ENCODE results near the gene MMP28. TPM values are rescaled to one million over a fixed set of nuclear protein-coding genes. Genes with fewer than 3 reads are reported as not detected.

Gene MMP28
- total RNA-seq, 1 experiment from 2014 or later: 0.25 TPM

DNA sequence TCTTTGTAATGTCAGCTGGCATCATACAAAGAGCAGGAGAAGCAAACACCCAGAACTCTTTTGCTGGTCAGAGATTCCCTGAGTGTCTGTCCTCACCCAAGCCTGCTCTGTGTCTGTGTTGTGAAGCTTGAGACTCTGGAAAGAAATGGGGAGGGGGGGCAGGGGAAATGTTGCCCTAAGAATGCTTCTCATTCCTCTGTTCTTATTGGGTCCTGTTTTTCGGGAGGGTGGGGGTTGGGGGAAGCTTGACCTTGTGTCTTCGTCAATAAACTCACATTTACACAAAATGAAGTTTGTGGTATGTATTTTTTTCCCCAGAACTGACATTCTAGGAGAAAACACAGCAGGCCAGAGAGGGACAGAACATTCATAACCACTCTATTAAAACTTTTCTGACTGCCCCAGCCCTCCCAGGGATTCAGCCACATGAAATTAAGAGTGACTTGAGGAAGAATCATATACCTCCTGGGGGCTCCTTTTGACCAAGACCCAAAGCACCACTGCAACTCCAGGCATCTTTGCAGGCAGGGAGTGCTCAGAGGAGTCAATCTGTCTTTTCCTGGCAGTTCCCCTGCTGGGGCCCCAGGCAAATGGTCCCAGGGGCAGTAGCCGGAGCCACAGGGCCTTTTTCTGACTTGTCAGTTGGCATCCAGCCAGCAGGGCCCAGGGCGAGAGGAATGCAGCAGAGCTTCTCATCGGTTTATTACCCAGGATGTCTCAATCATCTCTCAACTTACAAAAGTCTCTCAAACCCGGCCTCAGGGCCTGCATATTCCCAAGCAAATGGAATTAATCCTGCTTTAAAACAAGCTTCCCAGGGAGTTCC, 69.1 kb downstream of the MMP28 start:
- peak; percentile 48 for DNase-seq (ENCODE audit: low spot score)

DNA sequence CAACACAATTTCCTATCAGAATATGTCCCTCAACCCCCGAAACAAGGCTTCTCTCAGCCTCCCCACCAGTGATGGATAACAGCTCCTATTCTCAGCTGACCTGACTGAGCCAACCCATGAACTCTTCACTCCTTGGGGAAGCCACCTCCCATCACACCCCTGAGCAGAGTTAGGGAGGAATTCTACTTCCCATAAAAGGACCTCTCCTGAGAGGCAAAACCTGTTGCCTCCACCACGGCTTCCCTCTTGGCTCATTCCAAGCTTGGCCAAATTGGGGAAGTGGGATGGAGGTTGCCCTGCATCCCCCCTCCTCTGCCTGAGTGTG, 69.7 kb downstream of the MMP28 start:
- no peak for DNase-seq (ENCODE audit: low spot score)

DNA sequence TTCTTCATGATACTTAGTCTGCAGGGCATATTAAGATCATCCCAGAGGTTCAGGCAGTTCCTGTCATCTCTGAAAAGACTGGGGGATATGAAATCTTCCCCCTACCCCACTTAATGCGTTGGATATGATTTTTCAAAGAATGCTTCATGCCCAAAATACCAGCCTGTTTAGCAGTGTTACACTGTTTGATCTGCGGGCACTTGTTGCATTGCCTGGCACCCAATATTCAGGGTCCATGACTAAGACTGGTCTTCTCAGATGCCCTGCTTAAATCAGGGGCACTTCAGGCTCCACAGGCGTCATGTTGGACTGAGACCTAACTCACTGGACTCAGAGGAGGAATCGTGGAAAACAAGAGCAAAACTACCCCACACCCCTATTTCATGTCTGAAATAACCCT, 70.4 kb downstream of the MMP28 start:
- DNase-seq (ENCODE audit: low spot score): no peak

DNA sequence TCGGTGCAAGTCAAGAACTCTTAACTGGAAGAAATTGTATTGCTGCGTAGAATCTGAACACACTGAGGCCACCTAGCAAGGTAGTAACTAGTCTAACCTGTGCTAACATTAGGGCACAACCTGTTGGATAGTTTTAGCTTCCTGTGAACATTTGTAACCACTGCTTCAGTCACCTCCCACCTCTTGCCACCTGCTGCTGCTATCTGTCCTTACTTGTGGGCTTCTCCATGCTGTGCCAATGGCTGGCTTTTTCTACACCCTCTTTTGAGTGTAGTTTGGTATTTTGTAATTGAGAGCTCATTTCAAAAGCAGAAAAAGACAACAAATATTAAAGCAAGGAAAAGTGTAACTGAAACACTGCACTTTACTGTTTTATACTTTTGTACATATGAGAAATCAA, 71.7 kb downstream of the MMP28 start:
- DNase-seq (ENCODE audit: low spot score): no peak

DNA sequence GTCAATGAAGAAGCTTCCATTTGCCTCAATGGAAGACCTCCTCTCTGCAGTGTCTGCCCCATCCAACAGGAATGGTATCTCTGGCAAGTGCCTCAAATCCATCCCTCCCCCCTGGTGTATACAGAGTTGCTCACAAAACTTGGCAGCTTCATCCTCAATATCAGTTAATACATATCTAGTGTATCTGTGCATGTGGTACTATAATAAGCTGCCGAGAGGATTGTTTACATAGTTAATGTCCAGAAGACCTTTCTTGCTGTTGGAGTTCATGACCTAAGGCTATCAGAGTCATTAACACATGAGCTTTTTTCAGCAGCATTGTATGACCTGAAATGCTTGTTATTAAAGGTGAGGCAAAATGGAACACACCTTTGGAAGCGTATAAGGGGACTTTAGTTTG, 78.0 kb downstream of the MMP28 start:
- DNase-seq (ENCODE audit: low spot score): no peak

DNA sequence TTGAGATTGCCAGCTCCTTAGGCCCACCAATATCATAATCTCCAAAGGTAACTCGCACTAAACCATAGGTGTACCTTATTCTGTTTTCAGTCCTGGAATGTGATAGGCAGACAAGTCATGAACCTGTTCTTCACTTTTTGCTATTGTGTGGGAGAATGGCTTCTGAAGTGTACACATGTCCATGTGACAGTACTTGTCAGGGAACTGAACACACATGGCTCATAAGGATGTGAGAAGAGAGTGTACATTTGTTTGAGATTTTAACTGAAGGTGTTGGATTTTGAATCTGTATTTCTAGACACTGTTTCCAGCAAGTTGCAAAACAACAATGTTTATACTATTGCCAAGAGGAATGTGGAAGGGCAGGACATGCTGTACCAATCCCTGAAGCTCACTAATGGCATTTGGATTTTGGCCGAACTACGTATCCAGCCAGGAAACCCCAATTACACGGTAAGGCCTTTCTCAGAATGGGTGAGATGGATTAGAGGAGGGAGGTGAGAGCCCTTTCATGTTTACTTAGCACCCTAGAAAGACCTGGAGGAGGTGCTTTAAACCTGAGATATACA, 78.5 kb downstream of the MMP28 start:
- DNase-seq (ENCODE audit: low spot score): no peak

DNA sequence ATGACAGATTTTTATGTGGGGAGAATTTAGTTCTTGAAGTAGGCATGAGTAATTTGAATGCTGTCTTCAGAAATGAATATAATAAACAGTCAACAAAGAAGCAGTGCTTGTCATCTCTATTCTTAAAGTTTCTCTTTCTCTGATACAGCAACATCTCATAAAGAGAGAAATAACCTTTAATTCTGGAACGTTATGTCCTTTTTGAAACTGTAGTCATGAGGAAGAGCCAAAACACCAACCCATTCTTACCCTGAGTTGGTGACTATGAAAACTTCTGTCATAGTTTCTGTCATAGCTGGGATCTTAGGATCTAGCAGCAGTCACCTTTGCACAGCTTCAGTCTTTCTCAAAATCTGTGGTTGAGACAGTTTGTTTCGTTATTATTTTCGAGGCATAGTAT, 79.3 kb downstream of the MMP28 start:
- no peak for DNase-seq (ENCODE audit: low spot score)

Other genes starting within 250 kb of the MMP28 start
- gene SLFN14, start 234.8 kb downstream of the MMP28 start, total RNA-seq (2014; rRNA removed; shearing (Covaris generic)): not detected in 2 replicates
- 3.8 and 6.1 TPM in 2 replicates for gene PEX12, start 217.1 kb downstream of the MMP28 start, total RNA-seq (2014; rRNA removed; shearing (Covaris generic))
- gene AP2B1, start 208.3 kb downstream of the MMP28 start, total RNA-seq (2014; rRNA removed; shearing (Covaris generic)): 65.0 and 65.8 TPM in 2 replicates
- gene RASL10B, start 64.0 kb downstream of the MMP28 start, total RNA-seq (2014; rRNA removed; shearing (Covaris generic)): 6.4 and 7.5 TPM in 2 replicates
- gene GAS2L2, start 42.4 kb downstream of the MMP28 start, total RNA-seq (2014; rRNA removed; shearing (Covaris generic)): 0.52 and 0.56 TPM in 2 replicates
- gene C17orf50, start 34.8 kb downstream of the MMP28 start, total RNA-seq (2014; rRNA removed; shearing (Covaris generic)): not detected in 2 replicates
- 83.7 and 99.8 TPM in 2 replicates for gene TAF15, start 13.8 kb upstream of the MMP28 start, total RNA-seq (2014; rRNA removed; shearing (Covaris generic))
- not detected in 2 replicates for gene HEATR9, start 73.2 kb upstream of the MMP28 start, total RNA-seq (2014; rRNA removed; shearing (Covaris generic))
- 0.23 TPM in 1 of 2 replicates, not detected in the other for gene CCL5, start 84.7 kb upstream of the MMP28 start, total RNA-seq (2014; rRNA removed; shearing (Covaris generic))
- 4.9 and 11.3 TPM in 2 replicates for gene RDM1, start 135.1 kb upstream of the MMP28 start, total RNA-seq (2014; rRNA removed; shearing (Covaris generic))
- gene LYZL6, start 148.1 kb upstream of the MMP28 start, total RNA-seq (2014; rRNA removed; shearing (Covaris generic)): not detected in 2 replicates
- not detected in 2 replicates for gene CCL16, start 185.9 kb upstream of the MMP28 start, total RNA-seq (2014; rRNA removed; shearing (Covaris generic))
- gene CCL14, start 191.1 kb upstream of the MMP28 start, total RNA-seq (2014; rRNA removed; shearing (Covaris generic)): 0.15 and 0.37 TPM in 2 replicates
- gene CCL15, start 205.9 kb upstream of the MMP28 start, total RNA-seq (2014; rRNA removed; shearing (Covaris generic)): 6.1 and 8.4 TPM in 2 replicates
- gene CCL23, start 222.3 kb upstream of the MMP28 start, total RNA-seq (2014; rRNA removed; shearing (Covaris generic)): not detected in 2 replicates